Stimulated activated CD4-positive, alpha-beta T cell treated with anti-CD3 and anti-CD28 coated beads, TNF-alpha, amount 100 ng/mL, for 24 hours (primary cell): ENCODE data around the gene NUP210.

Experiments used
- DNase-seq, 3 experiments: peaks; one replicate each; pipeline ENCODE4 v3.0.0-alpha.2; 2020; ENCODE audit warnings: low read depth in 3 of 3

Gene NUP210

GRCh38 chr3:13323822-13324221 lies 96.3 kb downstream of the NUP210 start:
- DNase-seq = no peak

GRCh38 chr3:13322324-13322723 lies 97.8 kb downstream of the NUP210 start:
- no peak for DNase-seq

- no peak for DNase-seq
Observed at GRCh38 chr3:13319564-13320220, 100.4 kb downstream of the NUP210 start.

GRCh38 chr3:13318626-13319470 lies 101.3 kb downstream of the NUP210 start:
- DNase-seq = no peak

- DNase-seq = no peak
Observed at GRCh38 chr3:13317596-13318320, 102.4 kb downstream of the NUP210 start.

- DNase-seq = no peak
Observed at GRCh38 chr3:13316603-13317002, 103.5 kb downstream of the NUP210 start.

GRCh38 chr3:13314877-13315276 lies 105.2 kb downstream of the NUP210 start:
- no peak for DNase-seq

GRCh38 chr3:13313813-13314212 lies 106.3 kb downstream of the NUP210 start:
- DNase-seq = no peak

GRCh38 chr3:13309004-13309403 lies 111.1 kb downstream of the NUP210 start:
- DNase-seq = no peak

GRCh38 chr3:13308380-13308801 lies 111.7 kb downstream of the NUP210 start:
- DNase-seq = peak in 1 of 3 experiments; percentile 27

GRCh38 chr3:13307041-13307440 lies 113.1 kb downstream of the NUP210 start:
- DNase-seq = no peak

GRCh38 chr3:13305623-13306022 lies 114.5 kb downstream of the NUP210 start:
- DNase-seq = no peak

- DNase-seq = no peak
Observed at GRCh38 chr3:13303410-13303809, 116.7 kb downstream of the NUP210 start.

GRCh38 chr3:13301286-13301987 lies 118.7 kb downstream of the NUP210 start:
- DNase-seq = no peak

GRCh38 chr3:13300546-13301285 lies 119.4 kb downstream of the NUP210 start:
- no peak for DNase-seq

GRCh38 chr3:13299531-13300155 lies 120.5 kb downstream of the NUP210 start:
- no peak for DNase-seq

- DNase-seq = no peak
Observed at GRCh38 chr3:13296662-13297061, 123.5 kb downstream of the NUP210 start.

GRCh38 chr3:13294442-13295351 lies 125.4 kb downstream of the NUP210 start:
- DNase-seq = no peak

GRCh38 chr3:13292375-13292774 lies 127.7 kb downstream of the NUP210 start:
- no peak for DNase-seq

GRCh38 chr3:13290941-13291340 lies 129.2 kb downstream of the NUP210 start:
- no peak for DNase-seq
